Neural cell (in vitro differentiated cells): ENCODE results near the gene MLEC.

ENCODE experiments used
- EZH2 ChIP-seq: fragments of 200-600, 300-800 bp; shearing (Covaris generic), sonication (generic); IDR thresholded peaks from 2 replicates; pipeline ENCODE4 v1.6.1; 2014; ENCODE audit warnings: antibody characterized with exemption, low read length, borderline replicate concordance, mild to moderate bottlenecking; ENCODE audit not compliant: insufficient read depth, poor library complexity, severe bottlenecking
- POLR2AphosphoS5 ChIP-seq: IDR thresholded peaks from 2 replicates; pipeline ENCODE4 v1.6.1; 2012
- RAD21 ChIP-seq: fragments of 450-650 bp; conservative IDR thresholded peaks from 2 replicates; pipeline ENCODE4 v1.6.1; 2014; ENCODE audit warnings: antibody characterized with exemption, mild to moderate bottlenecking, moderate library complexity
- SMC3 ChIP-seq: fragments of 450-650 bp; conservative IDR thresholded peaks from 2 replicates; pipeline ENCODE4 v1.6.1; 2014; ENCODE audit warnings: antibody characterized with exemption, mild to moderate bottlenecking, moderate library complexity; ENCODE audit not compliant: poor library complexity
- TF ChIP-seq, protein P1 (sequence below): fragments of 450-650 bp; IDR thresholded peaks from 2 replicates; pipeline ENCODE4 v1.5.1; 2014; ENCODE audit warnings: antibody characterized with exemption, mild to moderate bottlenecking, moderate library complexity; ENCODE audit not compliant: poor library complexity, severe bottlenecking

DNA sequence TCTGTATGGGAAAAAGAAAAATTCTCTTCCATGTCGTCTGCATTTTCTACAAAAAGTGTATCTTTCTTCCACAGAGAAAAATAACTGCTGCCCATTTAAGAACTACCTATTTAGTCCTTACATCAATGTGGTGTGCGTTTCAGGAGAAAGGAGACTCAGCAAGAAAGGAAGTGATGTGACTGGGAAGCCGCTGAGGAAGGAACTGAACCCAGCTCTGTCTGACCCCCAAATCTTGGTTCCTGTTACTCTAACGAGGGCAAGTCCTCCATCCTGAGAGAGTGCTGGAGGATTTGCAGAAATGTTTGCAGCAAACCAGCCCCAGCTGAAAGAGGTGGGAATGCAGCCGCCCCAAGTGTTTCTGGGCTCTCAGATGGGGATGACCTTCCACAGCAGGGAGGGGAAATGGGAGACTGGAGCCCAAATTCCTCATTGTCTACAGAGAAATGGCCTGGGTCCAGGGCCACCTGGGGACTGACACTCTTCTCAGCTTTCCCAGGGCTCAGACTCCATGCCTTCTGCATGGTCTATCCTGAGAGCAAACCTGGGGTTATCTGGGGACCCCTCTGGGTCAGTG is 6.7 kb upstream of the MLEC start:
- TF ChIP-seq, protein P1, sequence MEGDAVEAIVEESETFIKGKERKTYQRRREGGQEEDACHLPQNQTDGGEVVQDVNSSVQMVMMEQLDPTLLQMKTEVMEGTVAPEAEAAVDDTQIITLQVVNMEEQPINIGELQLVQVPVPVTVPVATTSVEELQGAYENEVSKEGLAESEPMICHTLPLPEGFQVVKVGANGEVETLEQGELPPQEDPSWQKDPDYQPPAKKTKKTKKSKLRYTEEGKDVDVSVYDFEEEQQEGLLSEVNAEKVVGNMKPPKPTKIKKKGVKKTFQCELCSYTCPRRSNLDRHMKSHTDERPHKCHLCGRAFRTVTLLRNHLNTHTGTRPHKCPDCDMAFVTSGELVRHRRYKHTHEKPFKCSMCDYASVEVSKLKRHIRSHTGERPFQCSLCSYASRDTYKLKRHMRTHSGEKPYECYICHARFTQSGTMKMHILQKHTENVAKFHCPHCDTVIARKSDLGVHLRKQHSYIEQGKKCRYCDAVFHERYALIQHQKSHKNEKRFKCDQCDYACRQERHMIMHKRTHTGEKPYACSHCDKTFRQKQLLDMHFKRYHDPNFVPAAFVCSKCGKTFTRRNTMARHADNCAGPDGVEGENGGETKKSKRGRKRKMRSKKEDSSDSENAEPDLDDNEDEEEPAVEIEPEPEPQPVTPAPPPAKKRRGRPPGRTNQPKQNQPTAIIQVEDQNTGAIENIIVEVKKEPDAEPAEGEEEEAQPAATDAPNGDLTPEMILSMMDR, result no peak
- TF ChIP-seq RAD21, result no peak
- TF ChIP-seq EZH2, result no peak
- TF ChIP-seq POLR2AphosphoS5, result no peak
- TF ChIP-seq SMC3, result no peak
